Measurements from ENCODE around the gene ARPC5. TPM values are rescaled to one million over a fixed set of nuclear protein-coding genes. Genes with fewer than 3 reads are reported as not detected.
A peak's percentile ranks its signal among the peaks of the same experiment; 100 is the strongest.

The ARPC5 gene
- polyA plus RNA-seq, 3 donors = 110 to 1,089 (median 1,064) TPM

- H3K4me3 ChIP-seq (replicated peaks in 1 of 3; ENCODE audit: low read depth in 2 of 3, low read length in 3 of 3) = peak overlapping the region; percentile 69 to 99 (median 91)
Measured at GRCh38 chr1:183589384-183589783, 46.2 kb downstream of the ARPC5 start.

GRCh38 chr1:183588827-183589226, 46.8 kb downstream of the ARPC5 start:
- H3K4me1 Mint-ChIP-seq = peaks cover 76% of the 10 kb centered on the region

More at GRCh38 chr1:183589384-183589783, 46.2 kb downstream of the ARPC5 start:
- H3K4me1 ChIP-seq (ENCODE audit: control insufficient read depth in 1 of 2, insufficient read depth in 2 of 2, low read length in 2 of 2) = peaks cover 82 to 93% of the 10 kb centered on the region in 2 donors
- H3K4me2 ChIP-seq (replicated peaks; ENCODE audit: extremely low read depth, low read length, poor library complexity, severe bottlenecking) = peak overlapping the region; percentile 97
- Mint-ChIP-seq H3K9me3 (peaks cover 0 to 7% (median 0%) of the 10 kb centered on the region in 7 donors), H3K27ac (peak overlapping the region; percentile 97 to 100 (median 98)), H3K4me1 (peaks cover 75% of the 10 kb centered on the region), H3K4me3 (peak overlapping the region; percentile 95 to 98), H3K36me3 (peaks cover 37 to 51% of the 10 kb centered on the region in 2 donors), H3K27me3 (ENCODE audit: low read depth in 3 of 3) (peaks cover 0 to 4% (median 0%) of the 10 kb centered on the region in 3 donors)
- H3K27ac ChIP-seq (ENCODE audit: low read depth in 1 of 2, low read length in 2 of 2) = peak overlapping the region; percentile 95 to 98
- WGBS (ENCODE audit: insufficient coverage) = 63% methylated on average over 1 of the region's 5 CpGs
- no peaks in the 10 kb centered on the region for H3K9me3 ChIP-seq (replicated peaks in 1 of 2; ENCODE audit: control insufficient read depth in 1 of 2, insufficient read depth in 1 of 2, low read length in 2 of 2)
- intact Hi-C loops (cut with micrococcal nuclease) = no loop called here
- no peak overlapping the region for H2AFZ ChIP-seq (ENCODE audit: insufficient read depth, low read depth, low read length, poor library complexity, severe bottlenecking)
- no peak for TF ChIP-seq CTCF (IDR thresholded peaks at IDR 0.05)
- peak overlapping the region; percentile 83 for H3K9ac ChIP-seq (ENCODE audit: insufficient read depth, low read length, poor library complexity, severe bottlenecking)
- peaks cover 26 to 30% of the 10 kb centered on the region in 2 donors for H3K36me3 ChIP-seq (replicated peaks in 1 of 2; ENCODE audit: control insufficient read depth in 1 of 2, insufficient read depth in 2 of 2, low read length in 2 of 2)
- peak in 1 of 3 donors; percentile 1 for DNase-seq
- peaks cover 69% of the 10 kb centered on the region for H3K79me2 ChIP-seq (ENCODE audit: insufficient read depth, low read length)
- H3K27me3 ChIP-seq (ENCODE audit: control insufficient read depth in 2 of 2, insufficient read depth in 2 of 2, low read length in 2 of 2) = no peaks in the 10 kb centered on the region
- H4K20me1 ChIP-seq (ENCODE audit: insufficient read depth, low read length) = peaks cover 27% of the 10 kb centered on the region

More at GRCh38 chr1:183588827-183589226, 46.8 kb downstream of the ARPC5 start:
- H3K4me3 ChIP-seq (replicated peaks in 1 of 3; ENCODE audit: low read depth in 2 of 3, low read length in 3 of 3) = peak overlapping the region; percentile 69 to 99 (median 91)
- peaks cover 75% of the 10 kb centered on the region for H3K79me2 ChIP-seq (ENCODE audit: insufficient read depth, low read length)
- peak overlapping the region; percentile 95 to 98 for H3K27ac ChIP-seq (ENCODE audit: low read depth in 1 of 2, low read length in 2 of 2)
- Mint-ChIP-seq H3K27me3 (ENCODE audit: low read depth in 3 of 3) (peaks cover 0 to 4% (median 0%) of the 10 kb centered on the region in 3 donors), H3K9me3 (peaks cover 0 to 7% (median 0%) of the 10 kb centered on the region in 7 donors), H3K36me3 (peaks cover 43 to 56% of the 10 kb centered on the region in 2 donors), H3K27ac (peak overlapping the region; percentile 97 to 100 (median 98)), H3K4me3 (peak overlapping the region; percentile 95 to 98)
- peak; percentile 19 to 34 (median 30) for DNase-seq
- H3K4me1 ChIP-seq (ENCODE audit: control insufficient read depth in 1 of 2, insufficient read depth in 2 of 2, low read length in 2 of 2) = peaks cover 82 to 93% of the 10 kb centered on the region in 2 donors
- peak overlapping the region; percentile 83 for H3K9ac ChIP-seq (ENCODE audit: insufficient read depth, low read length, poor library complexity, severe bottlenecking)
- no peak overlapping the region for H2AFZ ChIP-seq (ENCODE audit: insufficient read depth, low read depth, low read length, poor library complexity, severe bottlenecking)
- H3K27me3 ChIP-seq (ENCODE audit: control insufficient read depth in 2 of 2, insufficient read depth in 2 of 2, low read length in 2 of 2) = no peaks in the 10 kb centered on the region
- intact Hi-C loops (cut with micrococcal nuclease) = no loop called here
- H3K4me2 ChIP-seq (replicated peaks; ENCODE audit: extremely low read depth, low read length, poor library complexity, severe bottlenecking) = peak overlapping the region; percentile 97
- peaks cover 31 to 36% of the 10 kb centered on the region in 2 donors for H3K36me3 ChIP-seq (replicated peaks in 1 of 2; ENCODE audit: control insufficient read depth in 1 of 2, insufficient read depth in 2 of 2, low read length in 2 of 2)
- H3K9me3 ChIP-seq (replicated peaks in 1 of 2; ENCODE audit: control insufficient read depth in 1 of 2, insufficient read depth in 1 of 2, low read length in 2 of 2) = no peaks in the 10 kb centered on the region
- no peak for TF ChIP-seq CTCF (IDR thresholded peaks at IDR 0.05)
- H4K20me1 ChIP-seq (ENCODE audit: insufficient read depth, low read length) = peaks cover 33% of the 10 kb centered on the region

All from CD14-positive monocyte (primary cell).